HepG2 (cell line): ENCODE measurements around the gene AP1M2. TPM values are rescaled to one million over a fixed set of nuclear protein-coding genes. Genes with fewer than 3 reads are reported as not detected.
A peak's percentile ranks its signal among the peaks of the same experiment; 100 is the strongest.

Source experiments
- ATF7 ChIP-seq, 2 experiments: fragments of 450-650 bp in 1 of 2; sonication (generic) in 1 of 2; formaldehyde crosslinking in 1 of 2; IDR thresholded peaks; 2 replicates each; pipeline versions ENCODE4 v1.4.0 to v1.6.1; 2016 to 2020; ENCODE audit warnings: antibody characterized with exemption in 1 of 2, mild to moderate bottlenecking in 1 of 2, missing genetic modification reagents in 1 of 2
- CCAR2 ChIP-seq: fragments of 200-400 bp; formaldehyde crosslinking; optimal IDR thresholded peaks from 2 replicates; pipeline ENCODE3; 2018; ENCODE audit warnings: low read depth, mild to moderate bottlenecking, low read length, moderate library complexity
- HHEX ChIP-seq: IDR thresholded peaks from 2 replicates; pipeline ENCODE4 v1.6.1; 2016; ENCODE audit warnings: control low read depth
- HNF1A ChIP-seq, 2 experiments: sonication (generic) in 1 of 2; formaldehyde crosslinking in 1 of 2; IDR thresholded peaks; 2 replicates each; pipeline versions ENCODE4 v1.4.0 to v1.6.1; 2016 to 2020; ENCODE audit warnings: borderline replicate concordance in 1 of 2, low read depth in 1 of 2, mild to moderate bottlenecking in 1 of 2, missing genetic modification reagents in 1 of 2
- JDP2 ChIP-seq: sonication (generic); formaldehyde crosslinking; IDR thresholded peaks from 2 replicates; pipeline ENCODE4 v1.8.1; 2022; ENCODE audit warnings: missing genetic modification reagents, borderline replicate concordance
- TMF1 ChIP-seq: sonication (generic); formaldehyde crosslinking; IDR thresholded peaks from 2 replicates; pipeline ENCODE4 v1.8.1; 2022; ENCODE audit warnings: low read depth, missing genetic modification reagents
- ZIK1 ChIP-seq: sonication (generic); formaldehyde crosslinking; IDR thresholded peaks from 2 replicates; pipeline ENCODE4 v1.5.0; 2020; ENCODE audit warnings: mild to moderate bottlenecking, low read depth, missing genetic modification reagents, borderline replicate concordance
- ZNF10 ChIP-seq: sonication (generic); formaldehyde crosslinking; IDR thresholded peaks from 2 replicates; pipeline ENCODE4 v1.4.0; 2020; ENCODE audit warnings: mild to moderate bottlenecking, low read depth, missing genetic modification reagents, borderline replicate concordance
- ZNF232 ChIP-seq: sonication (generic); formaldehyde crosslinking; IDR thresholded peaks from 2 replicates; pipeline ENCODE4 v1.4.0; 2020; ENCODE audit warnings: missing genetic modification reagents, borderline replicate concordance
- ZNF431 ChIP-seq: sonication (generic); formaldehyde crosslinking; IDR thresholded peaks from 2 replicates; pipeline ENCODE4 v1.9.0; 2022; ENCODE audit warnings: missing genetic modification reagents, low read depth, mild to moderate bottlenecking, borderline replicate concordance
- polyA plus RNA-seq, 8 experiments: library from polyadenylated mRNA; depleted of rRNA in 3 of 8; stranded (reverse) in 7 of 8; unstranded in 1 of 8; fragments of >200 nt; fragmentation: Illumina TruSeq in 4 of 8; extraction: Trizol in 4 of 8; gene quantifications; 2 replicates each; pipeline versions ENCODE4 v1.2.1 to v1.2.3, GENCODE V29; 2011 to 2016; ENCODE audit warnings: low read depth in 4 of 8, missing spikeins in 1 of 8, mixed read lengths in 1 of 8; ENCODE audit not compliant: insufficient read depth in 1 of 8
- total RNA-seq, 5 experiments: library from RNA; depleted of rRNA; stranded (reverse); fragments of >200 nt; fragmentation: Illumina TruSeq; extraction: Trizol; gene quantifications; 2 replicates each; pipeline ENCODE4 v1.2.3, GENCODE V29; 2016; ENCODE audit warnings: low read depth in 1 of 5
- TF ChIP-seq, protein P1 (sequence below): sonication (generic); formaldehyde crosslinking; IDR thresholded peaks from 2 replicates; pipeline ENCODE4 v1.5.0; 2020; ENCODE audit warnings: missing genetic modification reagents
- TF ChIP-seq, protein P2 (sequence below): sonication (generic); formaldehyde crosslinking; IDR thresholded peaks from 2 replicates; pipeline ENCODE4 v1.5.0; 2020; ENCODE audit warnings: mild to moderate bottlenecking, missing genetic modification reagents
- TF ChIP-seq, protein P3 (sequence below): sonication (generic); formaldehyde crosslinking; IDR thresholded peaks from 2 replicates; pipeline ENCODE4 v1.5.1; 2020; ENCODE audit warnings: mild to moderate bottlenecking, missing genetic modification reagents, borderline replicate concordance

Gene AP1M2
- total and polyA plus RNA-seq, 2 of the 13 experiments (the other 11 are each of a cell fraction or from before 2014, with no cell fraction given) = 6.3 to 76.8 TPM

GRCh38 chr19:10565567-10566407, 21.3 kb downstream of the AP1M2 start, which contains the start of gene KRI1 (continued):
- peak; percentile 84; the same call in 1 of the 2 replicates for TF ChIP-seq ZNF232
- TF ChIP-seq TMF1 (CRISPR knock-in tag) = peak; percentile 90; the same call in 1 of the 2 replicates
- TF ChIP-seq, protein P1, sequence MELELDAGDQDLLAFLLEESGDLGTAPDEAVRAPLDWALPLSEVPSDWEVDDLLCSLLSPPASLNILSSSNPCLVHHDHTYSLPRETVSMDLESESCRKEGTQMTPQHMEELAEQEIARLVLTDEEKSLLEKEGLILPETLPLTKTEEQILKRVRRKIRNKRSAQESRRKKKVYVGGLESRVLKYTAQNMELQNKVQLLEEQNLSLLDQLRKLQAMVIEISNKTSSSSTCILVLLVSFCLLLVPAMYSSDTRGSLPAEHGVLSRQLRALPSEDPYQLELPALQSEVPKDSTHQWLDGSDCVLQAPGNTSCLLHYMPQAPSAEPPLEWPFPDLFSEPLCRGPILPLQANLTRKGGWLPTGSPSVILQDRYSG (CRISPR knock-in tag) = peak; percentile 91; the same call in 1 of the 2 replicates
- 0 out of 2 replicates have a peak, but pooled peaks have one; percentile 61 for TF ChIP-seq ZNF431
- TF ChIP-seq JDP2 (CRISPR knock-in tag) = peak; percentile 70; the same call in 1 of the 2 replicates
- TF ChIP-seq ATF7 (IDR thresholded peaks at IDR 0.05) = no peak
- TF ChIP-seq ATF7 (CRISPR knock-in tag; IDR thresholded peaks at IDR 0.05) = no peak
- no peak for TF ChIP-seq ZNF10 (CRISPR knock-in tag)
- TF ChIP-seq ZIK1 (CRISPR knock-in tag) = peak; percentile 94; the same call in 1 of the 2 replicates
- TF ChIP-seq, protein P2, sequence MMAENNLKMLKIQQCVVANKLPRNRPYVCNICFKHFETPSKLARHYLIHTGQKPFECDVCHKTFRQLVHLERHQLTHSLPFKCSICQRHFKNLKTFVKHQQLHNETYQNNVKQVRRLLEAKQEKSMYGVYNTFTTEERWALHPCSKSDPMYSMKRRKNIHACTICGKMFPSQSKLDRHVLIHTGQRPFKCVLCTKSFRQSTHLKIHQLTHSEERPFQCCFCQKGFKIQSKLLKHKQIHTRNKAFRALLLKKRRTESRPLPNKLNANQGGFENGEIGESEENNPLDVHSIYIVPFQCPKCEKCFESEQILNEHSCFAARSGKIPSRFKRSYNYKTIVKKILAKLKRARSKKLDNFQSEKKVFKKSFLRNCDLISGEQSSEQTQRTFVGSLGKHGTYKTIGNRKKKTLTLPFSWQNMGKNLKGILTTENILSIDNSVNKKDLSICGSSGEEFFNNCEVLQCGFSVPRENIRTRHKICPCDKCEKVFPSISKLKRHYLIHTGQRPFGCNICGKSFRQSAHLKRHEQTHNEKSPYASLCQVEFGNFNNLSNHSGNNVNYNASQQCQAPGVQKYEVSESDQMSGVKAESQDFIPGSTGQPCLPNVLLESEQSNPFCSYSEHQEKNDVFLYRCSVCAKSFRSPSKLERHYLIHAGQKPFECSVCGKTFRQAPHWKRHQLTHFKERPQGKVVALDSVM (CRISPR knock-in tag) = no peak
- no peak for TF ChIP-seq HNF1A (IDR thresholded peaks at IDR 0.05; ENCODE audit: low read depth)
- peak; percentile 58 for TF ChIP-seq HNF1A (CRISPR knock-in tag; IDR thresholded peaks at IDR 0.05; ENCODE audit: borderline replicate concordance)
- TF ChIP-seq, protein P3, sequence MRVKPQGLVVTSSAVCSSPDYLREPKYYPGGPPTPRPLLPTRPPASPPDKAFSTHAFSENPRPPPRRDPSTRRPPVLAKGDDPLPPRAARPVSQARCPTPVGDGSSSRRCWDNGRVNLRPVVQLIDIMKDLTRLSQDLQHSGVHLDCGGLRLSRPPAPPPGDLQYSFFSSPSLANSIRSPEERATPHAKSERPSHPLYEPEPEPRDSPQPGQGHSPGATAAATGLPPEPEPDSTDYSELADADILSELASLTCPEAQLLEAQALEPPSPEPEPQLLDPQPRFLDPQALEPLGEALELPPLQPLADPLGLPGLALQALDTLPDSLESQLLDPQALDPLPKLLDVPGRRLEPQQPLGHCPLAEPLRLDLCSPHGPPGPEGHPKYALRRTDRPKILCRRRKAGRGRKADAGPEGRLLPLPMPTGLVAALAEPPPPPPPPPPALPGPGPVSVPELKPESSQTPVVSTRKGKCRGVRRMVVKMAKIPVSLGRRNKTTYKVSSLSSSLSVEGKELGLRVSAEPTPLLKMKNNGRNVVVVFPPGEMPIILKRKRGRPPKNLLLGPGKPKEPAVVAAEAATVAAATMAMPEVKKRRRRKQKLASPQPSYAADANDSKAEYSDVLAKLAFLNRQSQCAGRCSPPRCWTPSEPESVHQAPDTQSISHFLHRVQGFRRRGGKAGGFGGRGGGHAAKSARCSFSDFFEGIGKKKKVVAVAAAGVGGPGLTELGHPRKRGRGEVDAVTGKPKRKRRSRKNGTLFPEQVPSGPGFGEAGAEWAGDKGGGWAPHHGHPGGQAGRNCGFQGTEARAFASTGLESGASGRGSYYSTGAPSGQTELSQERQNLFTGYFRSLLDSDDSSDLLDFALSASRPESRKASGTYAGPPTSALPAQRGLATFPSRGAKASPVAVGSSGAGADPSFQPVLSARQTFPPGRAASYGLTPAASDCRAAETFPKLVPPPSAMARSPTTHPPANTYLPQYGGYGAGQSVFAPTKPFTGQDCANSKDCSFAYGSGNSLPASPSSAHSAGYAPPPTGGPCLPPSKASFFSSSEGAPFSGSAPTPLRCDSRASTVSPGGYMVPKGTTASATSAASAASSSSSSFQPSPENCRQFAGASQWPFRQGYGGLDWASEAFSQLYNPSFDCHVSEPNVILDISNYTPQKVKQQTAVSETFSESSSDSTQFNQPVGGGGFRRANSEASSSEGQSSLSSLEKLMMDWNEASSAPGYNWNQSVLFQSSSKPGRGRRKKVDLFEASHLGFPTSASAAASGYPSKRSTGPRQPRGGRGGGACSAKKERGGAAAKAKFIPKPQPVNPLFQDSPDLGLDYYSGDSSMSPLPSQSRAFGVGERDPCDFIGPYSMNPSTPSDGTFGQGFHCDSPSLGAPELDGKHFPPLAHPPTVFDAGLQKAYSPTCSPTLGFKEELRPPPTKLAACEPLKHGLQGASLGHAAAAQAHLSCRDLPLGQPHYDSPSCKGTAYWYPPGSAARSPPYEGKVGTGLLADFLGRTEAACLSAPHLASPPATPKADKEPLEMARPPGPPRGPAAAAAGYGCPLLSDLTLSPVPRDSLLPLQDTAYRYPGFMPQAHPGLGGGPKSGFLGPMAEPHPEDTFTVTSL (CRISPR knock-in tag) = no peak
- no peak for TF ChIP-seq CCAR2
- no peak for TF ChIP-seq HHEX (CRISPR knock-in tag)
